ENCODE data around the gene OSMR. TPM values are rescaled to one million over a fixed set of nuclear protein-coding genes. Genes with fewer than 3 reads are reported as not detected.

OSMR gene
- total RNA-seq, 1 donor from 2014 or later, result 0.04 TPM

DNA sequence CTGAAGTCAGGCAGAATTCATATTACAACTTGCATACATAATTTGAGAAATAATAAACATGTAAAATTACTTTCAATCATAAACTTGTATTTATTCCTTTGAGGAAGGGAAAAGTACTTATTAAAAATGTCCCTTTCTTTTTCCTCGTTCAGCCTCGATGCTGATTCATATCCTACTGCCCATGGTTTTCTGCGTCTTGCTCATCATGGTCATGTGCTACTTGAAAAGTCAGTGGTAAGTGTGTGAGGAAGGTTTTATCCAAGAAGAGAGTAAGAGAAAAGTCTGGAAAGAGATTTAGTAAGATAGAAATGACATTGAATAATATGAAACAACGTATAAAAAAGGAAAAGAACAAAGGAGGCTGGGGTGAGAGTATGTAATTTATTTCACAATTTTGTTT is 85.9 kb downstream of the OSMR start:
- ChIA-PET POLR2A (no interaction called here), CTCF (no interaction called here)
- Mint-ChIP-seq H3K36me3 (ENCODE audit: low read depth) (peaks cover 3% of the 10 kb centered on the region), H3K4me3 (no peak overlapping the region), H3K4me1 (no peaks in the 10 kb centered on the region), H3K27me3 (peaks cover 7% of the 10 kb centered on the region), H3K27ac (no peak overlapping the region), H3K9me3 (no peaks in the 10 kb centered on the region)
- DNase-seq (no peak), ATAC-seq (ENCODE audit: low read depth) (no peak)
- intact Hi-C loops (cut with micrococcal nuclease), result no loop called here
- TF ChIP-seq, protein P1, sequence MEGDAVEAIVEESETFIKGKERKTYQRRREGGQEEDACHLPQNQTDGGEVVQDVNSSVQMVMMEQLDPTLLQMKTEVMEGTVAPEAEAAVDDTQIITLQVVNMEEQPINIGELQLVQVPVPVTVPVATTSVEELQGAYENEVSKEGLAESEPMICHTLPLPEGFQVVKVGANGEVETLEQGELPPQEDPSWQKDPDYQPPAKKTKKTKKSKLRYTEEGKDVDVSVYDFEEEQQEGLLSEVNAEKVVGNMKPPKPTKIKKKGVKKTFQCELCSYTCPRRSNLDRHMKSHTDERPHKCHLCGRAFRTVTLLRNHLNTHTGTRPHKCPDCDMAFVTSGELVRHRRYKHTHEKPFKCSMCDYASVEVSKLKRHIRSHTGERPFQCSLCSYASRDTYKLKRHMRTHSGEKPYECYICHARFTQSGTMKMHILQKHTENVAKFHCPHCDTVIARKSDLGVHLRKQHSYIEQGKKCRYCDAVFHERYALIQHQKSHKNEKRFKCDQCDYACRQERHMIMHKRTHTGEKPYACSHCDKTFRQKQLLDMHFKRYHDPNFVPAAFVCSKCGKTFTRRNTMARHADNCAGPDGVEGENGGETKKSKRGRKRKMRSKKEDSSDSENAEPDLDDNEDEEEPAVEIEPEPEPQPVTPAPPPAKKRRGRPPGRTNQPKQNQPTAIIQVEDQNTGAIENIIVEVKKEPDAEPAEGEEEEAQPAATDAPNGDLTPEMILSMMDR (IDR thresholded peaks at IDR 0.05), result no peak

DNA sequence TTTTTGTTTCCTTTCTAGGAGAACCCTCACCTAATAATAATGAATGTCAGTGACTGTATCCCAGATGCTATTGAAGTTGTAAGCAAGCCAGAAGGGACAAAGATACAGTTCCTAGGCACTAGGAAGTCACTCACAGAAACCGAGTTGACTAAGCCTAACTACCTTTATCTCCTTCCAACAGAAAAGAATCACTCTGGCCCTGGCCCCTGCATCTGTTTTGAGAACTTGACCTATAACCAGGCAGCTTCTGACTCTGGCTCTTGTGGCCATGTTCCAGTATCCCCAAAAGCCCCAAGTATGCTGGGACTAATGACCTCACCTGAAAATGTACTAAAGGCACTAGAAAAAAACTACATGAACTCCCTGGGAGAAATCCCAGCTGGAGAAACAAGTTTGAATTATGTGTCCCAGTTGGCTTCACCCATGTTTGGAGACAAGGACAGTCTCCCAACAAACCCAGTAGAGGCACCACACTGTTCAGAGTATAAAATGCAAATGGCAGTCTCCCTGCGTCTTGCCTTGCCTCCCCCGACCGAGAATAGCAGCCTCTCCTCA is 87.1 kb downstream of the OSMR start:
- Mint-ChIP-seq H3K27ac (no peak overlapping the region), H3K36me3 (ENCODE audit: low read depth) (peaks cover 10% of the 10 kb centered on the region), H3K4me3 (no peak overlapping the region), H3K9me3 (no peaks in the 10 kb centered on the region), H3K27me3 (peaks cover 2% of the 10 kb centered on the region), H3K4me1 (no peaks in the 10 kb centered on the region)
- POLR2A ChIA-PET, result no interaction called here
- ATAC-seq (ENCODE audit: low read depth), result no peak
- TF ChIP-seq, protein P1 (IDR thresholded peaks at IDR 0.05), result no peak
- intact Hi-C loops (cut with micrococcal nuclease), result no loop called here
- DNase-seq, result no peak
- CTCF ChIA-PET, result interaction anchor here (0.8 to 1.0 kb wide), 2 partner anchors 11 to 491 kb away, joined by 3 read pairs; no protein-coding TSS in a partner anchor

DNA sequence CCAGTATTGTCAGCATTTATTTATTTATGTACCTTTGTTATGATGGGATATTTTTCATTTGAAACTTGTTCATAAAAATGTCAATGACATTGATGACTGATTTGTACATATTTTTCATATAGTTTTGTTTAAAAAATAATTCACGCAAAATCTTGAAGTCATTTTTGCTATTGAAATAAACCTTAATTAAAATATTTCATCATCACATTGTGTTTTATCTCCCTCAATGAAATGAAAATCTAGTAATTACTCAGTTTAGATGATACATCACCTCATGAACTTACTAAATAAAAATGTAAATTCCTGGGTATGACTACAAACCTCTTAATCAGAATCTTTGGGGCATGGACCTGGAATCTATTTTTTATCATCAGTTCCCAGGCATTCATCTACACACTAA is 89.6 kb downstream of the OSMR start:
- no peak overlapping the region for H3K4me3 Mint-ChIP-seq
- no peaks in the 10 kb centered on the region for H3K9me3 Mint-ChIP-seq
- POLR2A ChIA-PET, result no interaction called here
- TF ChIP-seq, protein P1 (IDR thresholded peaks at IDR 0.05), result no peak
- DNase-seq (no peak), ATAC-seq (ENCODE audit: low read depth) (no peak)
- no peaks in the 10 kb centered on the region for H3K27me3 Mint-ChIP-seq
- H3K36me3 Mint-ChIP-seq (ENCODE audit: low read depth), result peaks cover 27% of the 10 kb centered on the region
- CTCF ChIA-PET, result no interaction called here
- H3K27ac Mint-ChIP-seq, result no peak overlapping the region
- no peaks in the 10 kb centered on the region for H3K4me1 Mint-ChIP-seq
- intact Hi-C loops (cut with micrococcal nuclease), result no loop called here

DNA sequence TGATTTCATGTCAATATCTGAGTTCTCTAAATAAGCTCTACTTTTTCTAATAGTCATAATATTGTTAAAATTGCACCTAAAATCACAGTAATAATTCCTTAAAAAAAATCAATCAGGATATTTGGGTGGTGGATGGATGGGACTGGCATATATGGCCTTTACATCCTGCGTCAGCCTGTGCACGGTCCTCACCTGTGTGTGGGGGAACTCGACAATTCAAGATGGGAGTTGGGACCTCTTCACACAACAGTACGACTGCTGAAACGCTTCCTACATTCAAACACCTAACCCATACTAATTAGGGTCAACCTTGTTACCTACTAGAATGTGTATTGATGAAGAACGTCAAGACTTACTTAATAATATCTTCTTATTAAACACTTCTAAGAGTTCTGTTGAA is 90.5 kb downstream of the OSMR start:
- DNase-seq, result no peak
- intact Hi-C loops (cut with micrococcal nuclease), result no loop called here
- no peaks in the 10 kb centered on the region for H3K9me3 Mint-ChIP-seq
- peaks cover 32% of the 10 kb centered on the region for H3K36me3 Mint-ChIP-seq (ENCODE audit: low read depth)
- TF ChIP-seq, protein P1 (IDR thresholded peaks at IDR 0.05), result no peak
- no peak overlapping the region for H3K4me3 Mint-ChIP-seq
- H3K27ac Mint-ChIP-seq, result no peak overlapping the region
- H3K27me3 Mint-ChIP-seq, result no peaks in the 10 kb centered on the region
- POLR2A ChIA-PET, result no interaction called here
- ATAC-seq (ENCODE audit: low read depth), result no peak
- no peaks in the 10 kb centered on the region for H3K4me1 Mint-ChIP-seq
- CTCF ChIA-PET, result no interaction called here

DNA sequence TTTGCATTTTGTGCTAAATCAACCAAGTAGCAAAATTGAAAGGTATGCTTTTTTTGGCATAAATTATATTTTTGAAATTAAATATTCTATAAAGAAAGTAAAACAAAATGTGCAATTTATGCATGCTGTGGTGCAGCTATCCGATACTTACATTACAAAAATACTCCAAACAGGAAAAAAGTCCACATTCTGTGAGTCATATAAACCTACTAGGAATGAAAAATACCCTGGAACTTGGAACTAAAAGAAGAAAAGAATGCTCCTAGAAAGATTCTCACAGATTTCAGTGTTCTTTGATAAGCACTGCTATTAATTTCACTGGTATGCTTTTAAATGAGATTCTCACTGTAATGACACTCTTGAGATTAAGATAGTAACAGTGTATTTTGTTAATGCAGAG is 92.6 kb downstream of the OSMR start:
- Mint-ChIP-seq H3K36me3 (ENCODE audit: low read depth) (peaks cover 48% of the 10 kb centered on the region), H3K27me3 (no peaks in the 10 kb centered on the region), H3K27ac (no peak overlapping the region), H3K4me3 (no peak overlapping the region), H3K9me3 (no peaks in the 10 kb centered on the region), H3K4me1 (no peaks in the 10 kb centered on the region)
- ChIA-PET POLR2A (no interaction called here), CTCF (no interaction called here)
- DNase-seq, result no peak
- TF ChIP-seq, protein P1 (IDR thresholded peaks at IDR 0.05), result no peak
- ATAC-seq (ENCODE audit: low read depth), result no peak
- intact Hi-C loops (cut with micrococcal nuclease), result no loop called here

Measured in activated B cell treated with CpG ODN at 0.5 μM for 24 hours (primary cell).